ENCODE data around the gene SLC8B1.

Gene SLC8B1

DNA sequence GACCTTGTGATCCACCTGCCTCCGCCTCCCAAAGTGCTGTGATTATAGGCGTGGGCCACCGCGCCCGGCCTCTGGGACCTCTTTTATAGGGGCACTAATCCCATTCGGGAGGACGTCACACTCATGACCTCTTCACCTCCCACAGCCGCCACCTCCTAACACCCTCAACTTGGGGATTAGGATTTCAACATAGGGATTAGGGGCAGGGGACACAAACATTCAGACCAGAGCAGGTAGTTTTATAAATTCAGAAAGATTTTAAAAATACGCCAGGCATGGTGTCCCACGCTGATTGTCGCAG, 64.2 kb downstream of the SLC8B1 start:
- no peak for DNase-seq (ENCODE audit: low read depth in 2 of 2)

DNA sequence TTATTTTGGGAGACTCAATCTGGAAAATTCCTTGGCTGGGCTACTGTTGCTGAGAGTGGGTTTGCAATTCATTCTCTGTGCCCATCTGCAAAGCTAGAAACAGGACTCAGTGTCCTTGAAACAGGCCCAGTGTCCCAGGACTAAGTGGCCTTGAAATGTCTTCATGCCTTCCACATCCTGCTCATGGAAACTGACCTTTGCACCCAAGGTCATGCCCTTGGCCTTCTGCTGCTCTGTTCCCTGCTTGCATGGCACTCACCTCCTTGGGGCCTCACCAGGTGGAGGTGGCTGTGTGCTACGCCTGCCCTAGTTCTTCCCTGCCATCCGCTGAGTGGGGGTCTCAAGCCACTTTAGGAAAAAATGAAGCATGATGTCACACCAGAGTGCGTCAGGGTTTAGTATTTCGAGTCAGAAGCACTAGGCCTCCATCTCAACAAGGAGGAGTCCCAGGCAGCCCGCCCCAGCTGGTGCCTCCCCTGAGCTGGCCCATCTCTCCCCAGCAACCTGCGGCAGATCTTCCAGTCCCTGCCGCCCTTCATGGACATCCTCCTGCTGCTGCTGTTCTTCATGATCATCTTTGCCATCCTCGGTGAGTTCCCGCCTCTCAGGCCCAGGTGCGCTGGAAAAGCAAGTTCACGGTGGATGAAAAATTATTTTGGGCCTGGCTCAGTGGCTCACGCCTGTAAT, 65.5 kb downstream of the SLC8B1 start:
- DNase-seq (ENCODE audit: low read depth in 2 of 2), result no peak

DNA sequence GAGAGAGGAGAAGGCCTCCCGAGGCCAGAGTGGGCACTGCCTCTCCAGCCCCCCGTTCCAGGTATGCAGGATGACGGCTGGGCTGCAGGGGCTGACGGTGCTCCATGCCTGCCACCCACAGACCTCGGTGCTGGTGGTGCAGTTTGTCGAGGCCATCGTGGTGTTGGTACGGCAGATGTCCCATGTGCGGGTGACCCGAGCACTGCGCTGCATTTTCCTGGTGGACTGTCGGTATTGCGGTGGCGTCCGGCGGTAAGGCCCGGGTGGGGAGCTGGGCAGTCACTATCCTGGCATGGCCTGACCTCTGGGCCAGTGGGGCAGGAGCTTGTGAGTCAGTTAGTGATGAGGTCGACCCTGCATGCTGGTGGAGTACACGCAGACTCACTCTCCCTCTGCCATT, 66.3 kb downstream of the SLC8B1 start:
- no peak for DNase-seq (ENCODE audit: low read depth in 2 of 2)

DNA sequence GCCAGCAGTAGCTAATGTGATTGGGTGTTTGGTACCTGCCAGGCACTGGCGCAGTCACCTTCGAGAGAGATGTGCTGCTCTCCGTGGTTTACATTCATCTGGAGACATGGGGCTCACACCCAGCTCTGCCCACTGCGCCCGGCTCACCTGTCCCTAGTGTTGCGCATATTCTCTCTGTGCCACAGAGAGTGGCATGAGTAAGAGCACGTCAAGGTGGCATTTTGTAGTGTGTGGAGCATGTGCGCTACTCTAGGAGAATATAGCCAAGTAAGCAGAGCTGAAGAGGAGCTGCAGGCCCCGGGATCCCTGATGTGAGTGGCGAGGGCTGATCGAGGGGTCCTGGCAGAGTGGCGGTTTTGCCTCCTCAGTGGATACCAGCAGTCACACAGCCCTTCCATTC, 66.8 kb downstream of the SLC8B1 start:
- no peak for DNase-seq (ENCODE audit: low read depth in 2 of 2)

DNA sequence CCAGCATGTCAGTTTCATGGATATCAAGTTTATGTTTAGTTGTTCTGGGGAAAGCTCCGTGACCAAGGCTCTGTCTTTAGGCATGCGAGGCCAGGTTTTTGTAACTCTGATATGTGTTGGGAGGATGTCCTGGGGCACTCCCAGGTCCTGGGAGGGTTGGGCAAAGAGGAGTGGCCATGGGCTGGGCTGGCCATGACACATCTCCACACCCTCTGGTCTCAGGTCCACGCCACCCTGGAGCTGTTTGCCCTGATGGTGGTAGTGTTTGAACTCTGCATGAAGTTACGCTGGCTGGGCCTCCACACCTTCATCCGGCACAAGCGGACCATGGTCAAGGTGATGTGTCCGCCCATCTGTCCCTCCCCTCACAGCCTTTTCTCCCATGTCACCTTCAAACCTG, 67.3 kb downstream of the SLC8B1 start:
- no peak for DNase-seq (ENCODE audit: low read depth in 2 of 2)

DNA sequence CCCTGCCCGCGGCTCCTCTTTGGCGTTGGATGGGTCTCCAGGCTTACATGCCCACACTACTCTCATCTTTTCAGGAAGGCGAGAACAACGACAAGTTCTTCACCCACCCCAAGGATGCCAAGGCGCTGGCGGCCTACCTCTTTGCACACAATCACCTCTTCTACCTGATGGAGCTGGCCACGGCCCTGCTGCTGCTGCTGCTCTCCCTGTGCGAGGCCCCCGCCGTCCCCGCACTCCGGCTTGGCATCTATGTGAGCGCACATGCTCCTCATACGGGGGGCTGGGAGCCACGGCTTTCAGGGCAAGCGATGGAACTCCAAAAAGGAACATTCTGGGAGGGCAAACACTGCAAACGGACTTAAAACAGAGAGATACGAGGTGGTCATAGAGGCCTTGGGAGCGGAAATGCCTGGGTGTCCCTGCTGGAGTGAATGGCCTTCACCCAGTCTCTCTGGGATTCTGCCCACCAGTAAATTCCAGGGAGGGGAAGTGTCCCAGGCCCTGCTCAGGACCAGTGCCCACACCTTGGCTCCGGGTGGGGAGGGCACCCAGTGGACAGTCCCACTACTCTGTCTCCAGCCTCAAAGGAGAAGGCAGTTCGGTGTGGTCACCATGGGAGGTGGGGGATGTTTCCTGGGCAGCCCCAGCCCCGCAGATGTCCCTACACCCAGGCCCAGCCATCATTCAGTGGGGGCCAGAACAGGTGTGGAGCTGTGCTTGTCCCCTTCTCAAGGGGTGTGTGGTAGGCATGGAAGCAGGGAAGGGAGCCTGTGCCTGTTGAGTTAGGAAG, 68.6 kb downstream of the SLC8B1 start:
- DNase-seq (ENCODE audit: low read depth in 2 of 2), result no peak

DNA sequence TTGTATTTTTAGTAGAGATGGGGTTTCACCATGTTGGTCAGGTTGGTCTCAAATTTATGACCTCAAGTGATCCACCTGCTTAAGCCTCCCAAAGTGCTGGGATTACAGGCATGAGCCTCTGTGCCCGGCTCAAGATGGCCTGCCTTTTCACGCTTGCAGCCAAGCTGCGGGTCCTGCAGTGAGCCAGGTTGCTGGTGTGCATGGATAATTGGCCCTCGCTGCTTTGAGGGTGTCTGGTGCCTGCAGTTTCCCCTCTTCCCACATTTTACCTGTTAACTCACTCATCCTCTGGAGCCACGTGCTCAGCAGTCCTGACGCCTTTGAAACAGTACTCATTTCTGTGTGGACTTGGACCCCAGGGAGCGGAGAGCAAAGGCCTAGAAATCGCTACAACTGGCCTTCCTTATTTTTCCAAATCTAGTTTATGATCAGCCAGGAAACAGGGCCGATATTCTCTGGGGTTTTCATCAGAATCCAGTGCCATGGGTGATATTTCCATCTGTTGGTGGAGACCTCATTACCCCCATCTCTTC, 71.4 kb downstream of the SLC8B1 start:
- DNase-seq (ENCODE audit: low read depth in 2 of 2), result no peak

DNA sequence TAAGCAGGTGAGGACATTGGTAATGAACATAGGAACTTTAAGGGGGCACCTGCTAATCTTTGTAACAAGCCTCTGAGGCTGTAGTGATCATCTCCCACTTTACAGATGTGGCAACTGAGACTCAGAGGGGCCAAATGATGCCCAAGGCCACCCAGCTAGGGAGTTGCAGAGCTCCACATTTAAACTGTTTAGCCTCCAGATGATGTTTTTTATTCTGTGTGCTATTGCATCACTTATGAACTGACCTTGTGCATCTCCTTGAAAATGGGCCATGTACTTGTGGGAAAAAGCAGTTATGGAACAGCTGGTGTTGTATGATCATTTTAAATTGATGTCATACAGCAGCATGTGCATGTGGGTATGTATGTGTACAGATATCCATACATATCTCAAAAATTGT, 72.2 kb downstream of the SLC8B1 start:
- DNase-seq (ENCODE audit: low read depth in 2 of 2), result no peak

DNA sequence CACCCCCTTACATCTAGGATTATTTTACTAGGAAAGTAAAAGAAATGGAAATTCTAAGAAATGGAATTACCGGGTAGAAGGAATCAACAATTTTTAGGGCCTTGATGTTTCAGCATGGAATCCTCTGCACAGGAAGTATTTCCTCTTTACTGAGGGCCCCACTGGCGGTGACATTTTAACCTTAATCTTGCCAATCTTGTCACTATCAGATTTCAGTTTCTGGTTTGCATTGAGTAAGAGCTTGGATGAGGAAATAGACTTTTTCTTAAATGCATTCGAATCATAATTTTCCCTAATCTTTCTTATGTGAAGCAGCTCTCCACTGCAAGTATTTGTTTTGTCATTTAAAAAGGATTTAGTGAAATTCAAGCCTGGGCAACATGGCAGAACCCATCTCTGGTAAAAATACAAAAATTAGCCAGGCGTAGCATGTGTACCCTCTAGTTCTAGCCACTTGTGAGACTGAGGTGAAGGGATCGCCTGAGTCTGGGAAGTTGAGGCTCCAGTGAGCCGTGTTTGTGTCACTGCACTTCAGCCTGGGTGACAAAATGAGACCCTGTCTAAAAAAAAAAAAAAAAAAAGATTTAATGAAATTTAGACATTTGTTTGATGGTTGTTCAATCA, 73.0 kb downstream of the SLC8B1 start:
- DNase-seq (ENCODE audit: low read depth in 2 of 2), result no peak

DNA sequence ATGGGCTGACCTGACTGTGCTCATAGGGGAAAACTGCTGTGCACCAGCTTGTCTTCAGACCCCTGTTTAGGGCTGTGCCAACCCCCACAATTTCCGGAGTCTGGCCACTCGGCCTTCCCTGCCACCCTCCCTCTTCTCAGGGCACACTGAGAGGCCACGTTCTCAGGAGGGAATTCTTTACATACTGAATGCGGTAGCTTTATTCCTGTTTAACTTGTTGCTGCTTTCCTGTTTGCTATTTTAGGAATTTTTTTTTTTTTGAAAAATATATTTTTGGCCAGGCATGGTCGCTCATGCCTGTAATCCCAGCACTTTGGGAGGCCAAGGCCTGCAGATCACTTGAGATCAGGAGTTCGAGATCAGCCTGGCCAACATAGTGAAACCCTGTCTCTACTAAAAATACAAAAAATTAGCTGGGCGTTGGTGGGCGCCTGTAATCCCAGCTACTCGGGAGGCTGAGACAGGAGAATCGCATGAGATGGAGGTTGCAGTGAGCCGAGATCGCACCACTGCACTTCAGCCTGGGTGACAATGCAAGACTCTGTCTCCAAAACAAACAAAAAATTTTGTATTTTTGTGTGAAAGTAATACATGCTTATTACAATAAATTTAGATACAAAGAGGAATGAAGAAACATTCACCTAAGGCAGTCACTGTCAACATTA, 74.1 kb downstream of the SLC8B1 start:
- DNase-seq (ENCODE audit: low read depth in 2 of 2), result no peak

DNA sequence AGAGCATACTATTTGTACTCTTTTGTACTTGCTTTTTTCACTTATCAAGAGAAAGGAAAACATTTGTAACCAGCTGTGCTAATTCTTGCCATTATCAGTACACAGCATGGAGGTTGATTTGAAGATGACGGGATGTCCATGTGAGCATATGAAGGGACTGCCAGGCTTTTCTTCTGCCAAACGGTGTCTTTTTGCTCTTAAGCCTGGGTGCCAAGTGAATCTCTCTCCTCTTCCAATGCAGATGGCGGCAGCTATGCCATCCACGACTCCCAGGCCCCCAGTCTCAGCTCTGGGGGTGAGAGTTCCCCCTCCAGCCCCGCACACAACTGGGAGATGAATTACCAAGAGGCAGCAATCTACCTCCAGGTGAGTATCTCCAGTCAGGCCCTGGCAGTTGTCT, 74.8 kb downstream of the SLC8B1 start:
- DNase-seq (ENCODE audit: low read depth in 2 of 2), result no peak

DNA sequence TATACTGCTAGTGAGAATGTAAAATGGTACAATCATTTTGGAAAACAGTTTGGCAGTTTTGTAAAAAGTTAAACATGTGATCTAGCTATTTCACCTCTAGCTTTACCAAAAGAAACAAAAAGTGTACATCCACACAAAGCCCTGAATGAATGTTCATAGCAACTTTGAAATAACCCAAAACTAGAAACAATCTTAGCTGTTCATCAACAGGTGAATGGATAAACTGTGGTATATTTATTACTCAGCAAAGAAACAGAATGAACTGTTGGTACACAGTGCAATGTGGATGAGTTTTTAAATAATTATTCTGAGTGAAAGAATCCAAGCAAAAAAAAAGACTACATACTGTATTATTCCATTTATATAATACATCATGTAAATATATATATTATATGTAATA, 77.3 kb downstream of the SLC8B1 start:
- no peak for DNase-seq (ENCODE audit: low read depth in 2 of 2)

DNA sequence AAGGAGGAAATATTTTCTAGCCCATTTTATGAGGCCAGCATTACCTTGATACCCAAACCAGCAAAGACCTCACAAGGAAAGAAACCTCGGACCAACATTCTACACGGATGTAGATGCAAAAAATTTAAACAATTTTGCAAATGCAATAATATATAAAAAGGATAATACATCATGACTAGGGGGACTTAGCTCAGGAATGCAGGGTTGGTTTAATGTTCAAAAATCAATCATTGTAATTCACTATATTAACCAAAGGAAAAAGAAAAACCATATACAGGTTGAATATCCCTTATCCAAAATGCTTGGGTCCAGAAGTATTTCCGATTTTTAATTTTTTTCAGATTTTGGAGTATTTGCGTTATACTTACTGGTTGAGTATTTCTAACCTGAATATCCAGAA, 80.6 kb downstream of the SLC8B1 start:
- DNase-seq (ENCODE audit: low read depth in 2 of 2), result no peak

DNA sequence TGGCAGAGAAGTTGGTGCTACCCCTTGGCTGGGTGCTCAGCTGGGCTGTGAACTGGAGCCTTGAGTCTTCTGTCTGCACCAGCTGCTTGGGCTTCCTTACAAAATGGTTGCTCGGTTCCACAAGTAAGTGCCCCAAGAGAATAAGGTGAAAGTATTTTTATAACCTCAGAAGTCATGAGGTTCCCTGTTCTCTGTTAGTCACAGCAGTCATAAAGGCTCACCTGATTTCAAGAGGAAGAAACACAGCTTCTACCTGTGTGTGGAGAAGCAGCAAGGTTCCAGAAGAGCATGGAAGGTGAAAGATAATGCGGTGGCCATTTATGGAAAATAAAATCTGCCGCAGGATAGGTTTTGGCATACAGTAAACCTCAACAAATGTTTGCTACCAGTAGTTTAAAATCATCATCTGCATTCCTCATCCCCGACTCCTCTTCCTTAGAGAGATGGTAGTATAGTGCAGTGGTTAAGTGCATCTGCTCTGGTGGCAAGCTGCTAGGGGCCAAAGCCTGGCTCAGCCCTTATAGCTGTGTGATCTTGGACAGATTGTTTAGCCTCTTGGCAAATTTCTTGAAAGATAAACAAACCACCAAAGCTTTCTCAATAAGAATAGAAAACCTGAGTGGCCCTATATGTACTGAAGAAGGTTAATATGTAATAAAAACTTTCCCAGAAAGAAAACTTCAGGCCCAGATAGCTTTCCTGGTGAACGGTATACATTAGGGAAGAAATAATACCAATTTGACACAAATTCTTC, 81.2 kb downstream of the SLC8B1 start:
- DNase-seq (ENCODE audit: low read depth in 2 of 2), result no peak

DNA sequence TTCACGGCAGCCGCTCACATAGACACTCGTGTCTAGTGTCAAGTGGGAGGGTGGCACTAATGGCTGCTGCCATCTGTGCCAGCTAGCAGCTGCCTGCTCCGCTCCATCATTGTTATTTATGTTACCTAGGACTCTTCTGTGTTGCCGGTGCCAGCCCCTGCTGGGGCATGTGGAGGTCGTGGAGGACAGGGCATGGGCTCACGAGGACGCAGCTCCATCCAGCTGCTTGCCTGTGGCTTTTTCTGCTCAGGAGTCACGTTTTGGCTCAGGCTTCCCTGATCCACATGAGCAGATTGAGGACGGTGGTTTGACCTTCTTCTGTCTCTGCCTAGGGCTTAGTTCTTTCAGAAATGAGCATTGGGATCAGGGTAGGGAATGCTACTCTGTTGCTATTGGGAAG, 82.4 kb downstream of the SLC8B1 start:
- DNase-seq (ENCODE audit: low read depth in 2 of 2), result no peak

DNA sequence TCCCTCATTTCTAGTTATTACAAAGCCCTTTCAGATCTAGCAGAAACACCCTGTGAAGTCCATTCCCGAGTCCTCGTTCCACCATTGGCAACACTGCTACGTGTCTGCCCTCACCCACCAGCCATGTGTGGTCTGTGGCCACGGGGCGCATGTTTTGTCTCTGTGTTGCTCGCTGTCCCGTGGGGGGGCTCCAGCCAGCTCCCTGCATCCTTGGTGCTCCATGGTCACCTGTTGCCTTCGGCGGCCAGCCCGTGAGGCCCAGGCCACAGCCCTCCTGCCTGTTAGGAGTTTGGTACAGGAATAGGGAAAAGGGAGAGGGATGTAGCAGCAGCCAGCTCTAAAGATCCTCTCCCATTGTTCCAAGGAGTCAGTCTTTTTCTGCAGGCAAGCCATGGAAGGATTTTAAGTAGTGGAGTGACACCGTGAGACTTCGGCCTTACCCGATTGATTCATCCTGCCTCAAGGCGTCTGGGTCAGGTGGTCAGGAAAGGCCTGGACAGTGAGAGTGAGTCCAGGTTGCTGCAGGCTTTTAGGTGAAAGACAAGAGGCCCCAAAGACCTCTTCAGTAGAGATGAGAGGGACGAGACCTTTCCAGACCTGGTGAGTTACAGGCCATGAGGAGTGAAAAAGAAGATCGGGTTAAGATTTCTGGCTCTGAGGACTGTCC, 83.4 kb downstream of the SLC8B1 start:
- DNase-seq (ENCODE audit: low read depth in 2 of 2), result no peak

DNA sequence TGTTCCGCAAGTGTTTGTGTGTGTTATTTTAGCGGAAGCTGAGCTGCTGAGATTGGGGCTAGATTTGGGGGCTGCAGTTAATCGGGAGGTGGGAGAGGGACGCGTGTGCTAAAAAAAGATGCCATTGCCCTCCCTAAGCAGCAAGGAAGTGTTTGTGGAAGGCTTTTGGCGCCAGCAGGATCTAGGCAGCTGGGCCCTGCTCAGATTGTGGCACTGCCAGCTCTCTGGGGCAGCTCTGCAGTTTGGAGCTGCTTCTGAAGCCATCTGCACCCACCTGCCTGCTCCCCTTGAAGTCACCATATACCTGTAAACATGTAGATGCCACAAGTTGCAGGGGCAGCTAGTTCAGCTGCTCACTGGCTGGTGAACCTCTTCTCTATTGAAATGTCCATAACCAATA, 84.9 kb downstream of the SLC8B1 start:
- DNase-seq (ENCODE audit: low read depth in 2 of 2), result no peak

DNA sequence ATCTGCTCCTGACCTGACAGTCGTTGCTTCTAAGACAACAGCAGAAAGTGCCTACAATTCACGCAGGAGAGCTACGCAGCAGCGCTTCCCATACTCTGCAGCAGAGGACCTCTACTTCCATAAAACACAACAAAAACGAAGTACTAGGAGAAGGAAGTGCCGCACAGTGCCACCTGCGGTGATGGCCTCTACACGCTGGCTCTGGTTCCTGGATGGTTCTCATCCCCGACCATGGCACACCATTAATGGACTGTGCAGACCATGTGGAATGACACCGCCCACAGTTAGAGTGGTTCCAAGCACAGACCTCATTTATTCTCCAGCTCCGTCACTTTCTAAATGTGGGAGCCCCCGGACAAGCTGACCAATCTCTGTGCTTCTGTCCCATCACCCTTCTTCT, 85.4 kb downstream of the SLC8B1 start:
- no peak for DNase-seq (ENCODE audit: low read depth in 2 of 2)

DNA sequence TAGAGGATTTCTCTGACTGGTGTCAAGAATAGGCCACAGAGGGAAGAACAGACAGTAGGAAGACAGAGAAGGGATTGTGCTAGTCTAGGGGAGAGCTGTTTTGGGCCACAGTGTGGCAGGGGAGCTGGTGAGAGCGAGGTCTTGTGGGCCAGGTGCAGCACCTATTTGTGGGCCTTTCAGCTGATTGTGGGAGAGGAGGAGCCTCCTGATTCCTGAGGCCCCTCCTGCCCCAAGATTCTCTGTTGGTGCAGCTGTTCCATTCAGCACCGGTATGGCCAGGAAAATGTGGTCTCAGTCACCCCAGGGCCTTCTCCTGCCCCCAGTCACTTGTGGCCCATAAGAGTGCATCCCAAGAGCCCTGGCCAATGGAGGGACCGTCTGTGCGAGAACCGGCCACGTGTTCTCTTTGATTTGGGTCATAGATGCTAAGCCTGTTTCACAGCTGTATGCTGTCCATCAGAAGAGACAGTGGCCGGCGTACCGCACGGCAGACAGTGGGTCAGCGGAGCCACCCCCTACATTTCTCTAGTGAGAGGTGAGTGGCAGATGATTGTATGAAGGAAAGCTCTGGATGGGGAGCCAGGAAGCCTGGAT, 86.0 kb downstream of the SLC8B1 start:
- DNase-seq (ENCODE audit: low read depth in 2 of 2), result no peak

Data from stimulated activated CD8-positive, alpha-beta memory T cell treated with anti-CD3 and anti-CD28 coated beads, Interleukin-7, amount 100 ng/mL, for 1 hour (primary cell).